Ishikawa (cell line): Measurements from ENCODE around the gene C3orf18.

Experiments
- EGR1 ChIP-seq: IDR thresholded peaks from 2 replicates; pipeline ENCODE4 v1.6.1; 2012
- EP300 ChIP-seq: IDR thresholded peaks from 2 replicates; pipeline ENCODE4 v1.6.1; 2012; ENCODE audit warnings: borderline replicate concordance
- FOXM1 ChIP-seq: IDR thresholded peaks from 2 replicates; pipeline ENCODE4 v1.6.1; 2012; ENCODE audit warnings: low read depth, borderline replicate concordance
- MAX ChIP-seq: IDR thresholded peaks from 2 replicates; pipeline ENCODE4 v1.6.1; 2012
- RAD21 ChIP-seq: IDR thresholded peaks from 2 replicates; pipeline ENCODE4 v1.6.1; 2012; ENCODE audit warnings: low read depth
- TAF1 ChIP-seq: IDR thresholded peaks from 2 replicates; pipeline ENCODE4 v1.6.1; 2012; ENCODE audit warnings: low read depth, mild to moderate bottlenecking
- TEAD4 ChIP-seq: IDR thresholded peaks from 2 replicates; pipeline ENCODE4 v1.6.1; 2012
- ZBTB7A ChIP-seq: IDR thresholded peaks from 2 replicates; pipeline ENCODE4 v1.6.1; 2012; ENCODE audit warnings: low read depth
- TF ChIP-seq, protein P1 (sequence below): IDR thresholded peaks from 2 replicates; pipeline ENCODE4 v1.6.1; 2012; ENCODE audit warnings: low read depth, mild to moderate bottlenecking

GRCh38 chr3:50575372-50575771, 7.8 kb upstream of the C3orf18 start:
- TF ChIP-seq, protein P1, sequence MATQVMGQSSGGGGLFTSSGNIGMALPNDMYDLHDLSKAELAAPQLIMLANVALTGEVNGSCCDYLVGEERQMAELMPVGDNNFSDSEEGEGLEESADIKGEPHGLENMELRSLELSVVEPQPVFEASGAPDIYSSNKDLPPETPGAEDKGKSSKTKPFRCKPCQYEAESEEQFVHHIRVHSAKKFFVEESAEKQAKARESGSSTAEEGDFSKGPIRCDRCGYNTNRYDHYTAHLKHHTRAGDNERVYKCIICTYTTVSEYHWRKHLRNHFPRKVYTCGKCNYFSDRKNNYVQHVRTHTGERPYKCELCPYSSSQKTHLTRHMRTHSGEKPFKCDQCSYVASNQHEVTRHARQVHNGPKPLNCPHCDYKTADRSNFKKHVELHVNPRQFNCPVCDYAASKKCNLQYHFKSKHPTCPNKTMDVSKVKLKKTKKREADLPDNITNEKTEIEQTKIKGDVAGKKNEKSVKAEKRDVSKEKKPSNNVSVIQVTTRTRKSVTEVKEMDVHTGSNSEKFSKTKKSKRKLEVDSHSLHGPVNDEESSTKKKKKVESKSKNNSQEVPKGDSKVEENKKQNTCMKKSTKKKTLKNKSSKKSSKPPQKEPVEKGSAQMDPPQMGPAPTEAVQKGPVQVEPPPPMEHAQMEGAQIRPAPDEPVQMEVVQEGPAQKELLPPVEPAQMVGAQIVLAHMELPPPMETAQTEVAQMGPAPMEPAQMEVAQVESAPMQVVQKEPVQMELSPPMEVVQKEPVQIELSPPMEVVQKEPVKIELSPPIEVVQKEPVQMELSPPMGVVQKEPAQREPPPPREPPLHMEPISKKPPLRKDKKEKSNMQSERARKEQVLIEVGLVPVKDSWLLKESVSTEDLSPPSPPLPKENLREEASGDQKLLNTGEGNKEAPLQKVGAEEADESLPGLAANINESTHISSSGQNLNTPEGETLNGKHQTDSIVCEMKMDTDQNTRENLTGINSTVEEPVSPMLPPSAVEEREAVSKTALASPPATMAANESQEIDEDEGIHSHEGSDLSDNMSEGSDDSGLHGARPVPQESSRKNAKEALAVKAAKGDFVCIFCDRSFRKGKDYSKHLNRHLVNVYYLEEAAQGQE, result no peak
- no peak for TF ChIP-seq EP300
- no peak for TF ChIP-seq RAD21
- TF ChIP-seq TAF1, result no peak
- no peak for TF ChIP-seq TEAD4
- TF ChIP-seq MAX, result no peak
- no peak for TF ChIP-seq EGR1
- no peak for TF ChIP-seq FOXM1
- no peak for TF ChIP-seq ZBTB7A
